Testis (tissue), 3 donors: ENCODE results near the gene PLEKHG5. TPM values are rescaled to one million over a fixed set of nuclear protein-coding genes. Genes with fewer than 3 reads are reported as not detected.
A peak's percentile ranks its signal among the peaks of the same experiment; 100 is the strongest.

ENCODE experiments used
- DNase-seq: peaks from one replicate; pipeline ENCODE4 v3.0.0-alpha.2; 2019
- H3K27ac ChIP-seq, 2 donors: fragments of 200-600 bp; sonication (generic); one replicate each; pipeline ENCODE4 v1.5.1; 2019
- H3K27me3 ChIP-seq: fragments of 200-600 bp; sonication (generic); one replicate; pipeline ENCODE4 v1.5.1; 2019
- H3K36me3 ChIP-seq: fragments of 200-600 bp; sonication (generic); one replicate; pipeline ENCODE4 v1.5.1; 2017; ENCODE audit warnings: low read depth; ENCODE audit errors: missing control alignments
- H3K4me1 ChIP-seq: fragments of 200-600 bp; sonication (generic); one replicate; pipeline ENCODE4 v1.5.1; 2019
- H3K4me3 ChIP-seq, 2 donors: fragments of 200-600 bp; sonication (generic); one replicate each; pipeline ENCODE4 v1.5.1; 2017 to 2019
- H3K9me3 ChIP-seq: fragments of 200-600 bp; sonication (generic); one replicate; pipeline ENCODE4 v1.5.1; 2017
- CTCF ChIP-seq, 3 experiments: fragments of 450-650 bp in 2 of 3; fragments of 200-600 bp in 1 of 3; sonication (generic) in 1 of 3; IDR thresholded peaks; one replicate each; pipeline ENCODE4 v1.5.1; 2016 to 2019; ENCODE audit warnings: antibody characterized with exemption in 3 of 3, mild to moderate bottlenecking in 2 of 3, moderate library complexity in 1 of 3
- POLR2A ChIP-seq: fragments of 450-650 bp; IDR thresholded peaks from one replicate; pipeline ENCODE4 v1.6.1; 2017; ENCODE audit warnings: antibody characterized with exemption, mild to moderate bottlenecking, moderate library complexity
- WGBS, 2 donors: methylation state at CpG; one replicate each; pipeline ENCODE4 v1.1.5; 2018; 5-methylcytosine and 5-hydroxymethylcytosine counted together
- intact Hi-C: fragments of 100-400 bp; cut with DNase I; formaldehyde crosslinking; loops from one replicate; pipeline ENCODE4 v1.15.1; 2023; ENCODE audit warnings: low total_unique reads
- polyA plus RNA-seq: library from polyadenylated mRNA; stranded (reverse); fragments of 350-450 nt; fragmentation: Illumina TruSeq; extraction: RNeasy Lipid Tissue Mini Kit (QIAGEN cat#74804); gene quantifications from one replicate; pipeline ENCODE4 v1.2.3, GENCODE V29; 2014; ENCODE audit warnings: low read depth, low replicate concordance; ENCODE audit not compliant: insufficient read depth
- total RNA-seq, 2 donors: library from RNA; depleted of rRNA; stranded (reverse); fragments of >200 nt; gene quantifications; one replicate each; pipeline ENCODE4 v1.2.3, GENCODE V29; 2016

The PLEKHG5 gene
- total and polyA plus RNA-seq, 3 donors from 2014 or later: 8.1 to 16.4 (median 13.7) TPM

DNA sequence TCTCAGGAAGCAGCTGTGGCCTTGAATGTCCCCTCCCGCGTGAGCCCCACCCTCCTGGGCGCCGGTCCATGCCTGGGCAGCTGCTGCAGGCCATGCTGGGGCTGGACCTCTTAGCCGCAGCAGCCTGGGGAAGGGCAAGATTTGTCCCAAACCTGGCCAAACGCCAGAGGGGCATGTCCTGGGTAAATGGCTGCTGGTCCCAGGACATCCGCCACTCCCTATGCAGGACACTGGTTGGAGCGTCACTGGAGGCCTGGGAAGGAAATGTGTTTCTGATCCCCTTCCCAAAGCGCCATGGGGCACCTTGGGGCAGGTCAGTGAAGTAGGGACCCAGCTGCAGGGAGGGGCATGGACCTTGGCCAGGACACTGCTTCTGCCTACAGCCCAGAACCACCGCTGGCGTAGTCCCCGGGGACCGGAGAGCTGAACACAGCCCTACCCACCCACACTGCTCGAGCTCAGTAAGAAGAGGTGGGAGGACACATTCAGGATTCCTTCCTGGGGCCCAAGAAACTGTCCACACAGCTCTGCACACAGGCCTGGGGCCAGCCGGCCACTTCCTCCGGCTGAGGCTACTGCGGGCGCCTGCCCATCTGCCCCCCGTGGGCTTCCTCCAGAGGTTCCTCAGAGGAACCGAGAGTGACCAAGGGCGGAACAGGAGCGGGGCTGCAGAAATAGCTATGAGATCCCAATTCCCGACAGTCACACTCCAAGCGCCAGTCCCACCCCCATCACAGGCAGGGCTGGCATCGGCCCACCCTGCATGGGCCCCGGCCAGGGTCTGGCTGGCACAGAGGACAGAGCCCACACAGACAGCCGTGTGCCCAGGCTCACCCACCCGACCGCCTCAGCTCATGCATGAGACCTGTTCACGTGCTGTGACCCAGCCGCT is 10.8 kb upstream of the PLEKHG5 start:
- intact Hi-C loops: no loop called here
- H3K4me1 ChIP-seq: peaks cover 50% of the 10 kb centered on the region
- no peaks in the 10 kb centered on the region for H3K36me3 ChIP-seq
- whole genome bisulfite sequencing, 2 donors: 51 to 56% methylated on average over 7 to 31 of the region's 31 CpGs
- peak overlapping the region in 1 of 2 donors; percentile 50 for H3K27ac ChIP-seq
- no peaks in the 10 kb centered on the region for H3K9me3 ChIP-seq
- DNase-seq: peak; percentile 66
- TF ChIP-seq CTCF (IDR thresholded peaks at IDR 0.05): no peak
- TF ChIP-seq POLR2A: no peak
- H3K4me3 ChIP-seq: no peak overlapping the region
- no peaks in the 10 kb centered on the region for H3K27me3 ChIP-seq

DNA sequence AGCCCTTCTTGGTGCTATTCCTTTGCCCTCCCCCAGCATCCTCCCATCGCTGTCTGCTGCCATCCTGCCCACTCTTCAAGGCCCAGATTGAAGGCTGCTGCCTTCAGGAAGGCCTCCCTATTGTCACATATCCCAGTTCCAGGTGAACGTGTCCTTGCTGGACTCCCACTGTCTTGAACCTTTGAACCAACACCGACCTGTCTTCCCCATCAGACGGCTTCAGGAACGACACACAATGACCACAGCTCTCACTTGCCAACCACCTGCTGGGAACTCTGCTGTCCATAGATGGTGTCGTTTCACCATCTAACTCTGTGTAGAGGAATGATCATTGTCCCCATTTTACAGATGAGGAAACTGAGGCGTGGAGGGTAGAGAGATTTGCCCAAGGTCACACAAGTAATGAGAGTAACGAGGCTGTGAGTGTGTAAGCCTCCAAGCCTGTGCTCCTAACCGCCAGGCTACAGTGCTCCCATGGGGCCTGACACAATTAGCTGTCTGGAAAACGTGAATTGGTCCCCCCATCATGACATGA is 9.9 kb upstream of the PLEKHG5 start:
- Histone ChIP-seq H3K4me1 (peaks cover 50% of the 10 kb centered on the region), H3K27ac (peak overlapping the region; percentile 46 to 78), H3K9me3 (no peaks in the 10 kb centered on the region), H3K27me3 (no peaks in the 10 kb centered on the region), H3K4me3 (no peak overlapping the region), H3K36me3 (no peaks in the 10 kb centered on the region)
- no peak for TF ChIP-seq POLR2A
- no peak for TF ChIP-seq CTCF (IDR thresholded peaks at IDR 0.05)
- intact Hi-C loops: no loop called here
- 62 to 66% methylated on average over 10 of the region's 10 CpGs for WGBS, 2 donors
- DNase-seq: no peak

GRCh38 chr1:6500544-6501278 is 9.2 kb upstream of the PLEKHG5 start:
- peak overlapping the region; percentile 46 to 78 for H3K27ac ChIP-seq
- no peaks in the 10 kb centered on the region for H3K9me3 ChIP-seq
- H3K4me1 ChIP-seq: peaks cover 54% of the 10 kb centered on the region

GRCh38 chr1:6499296-6499695 is 7.8 kb upstream of the PLEKHG5 start:
- Histone ChIP-seq H3K36me3 (no peaks in the 10 kb centered on the region), H3K4me3 (no peak overlapping the region), H3K4me1 (peaks cover 54% of the 10 kb centered on the region), H3K27me3 (no peaks in the 10 kb centered on the region), H3K27ac (peak overlapping the region; percentile 32 to 78), H3K9me3 (no peaks in the 10 kb centered on the region)
- intact Hi-C loops: no loop called here
- DNase-seq: no peak
- WGBS, 2 donors: 82 to 86% methylated on average over 4 of the region's 4 CpGs
- no peak for TF ChIP-seq CTCF (IDR thresholded peaks at IDR 0.05)

More at GRCh38 chr1:6500544-6501278, 9.2 kb upstream of the PLEKHG5 start:
- no peaks in the 10 kb centered on the region for H3K36me3 ChIP-seq
- H3K27me3 ChIP-seq: no peaks in the 10 kb centered on the region
- H3K4me3 ChIP-seq: no peak overlapping the region
- 66 to 73% methylated on average over 25 to 27 of the region's 27 CpGs for WGBS, 2 donors
- TF ChIP-seq POLR2A (no peak), CTCF (IDR thresholded peaks at IDR 0.05) (no peak)
- intact Hi-C loops: no loop called here
- peak; percentile 43 for DNase-seq
